HepG2 (cell line): Measurements from ENCODE around the gene SRCIN1. TPM values are rescaled to one million over a fixed set of nuclear protein-coding genes. Genes with fewer than 3 reads are reported as not detected.
A peak's percentile ranks its signal among the peaks of the same experiment; 100 is the strongest.

Source experiments
- FOSL2 ChIP-seq: sonication (generic); formaldehyde crosslinking; IDR thresholded peaks from 2 replicates; pipeline ENCODE4 v1.4.0; 2020; ENCODE audit warnings: missing genetic modification reagents
- NR2C2 ChIP-seq: sonication (generic); formaldehyde crosslinking; IDR thresholded peaks from 2 replicates; pipeline ENCODE4 v1.4.0; 2020; ENCODE audit warnings: missing genetic modification reagents, mild to moderate bottlenecking, moderate library complexity, borderline replicate concordance
- SOX5 ChIP-seq: IDR thresholded peaks from 2 replicates; pipeline ENCODE4 v1.6.1; 2016; ENCODE audit warnings: borderline replicate concordance
- SRSF9 ChIP-seq: fragments of 200-400 bp; formaldehyde crosslinking; IDR thresholded peaks from 2 replicates; pipeline ENCODE4 v1.6.1; 2018; ENCODE audit warnings: borderline replicate concordance, mild to moderate bottlenecking, low read depth, low read length; ENCODE audit not compliant: insufficient read depth, poor library complexity, severe bottlenecking
- ZBTB40 ChIP-seq, 2 experiments: fragments of 450-650 bp in 1 of 2; sonication (generic) in 1 of 2; formaldehyde crosslinking in 1 of 2; IDR thresholded peaks; 2 replicates each; pipeline versions ENCODE4 v1.6.1 to v1.8.0; 2016 to 2022; ENCODE audit warnings: antibody characterized with exemption in 1 of 2, mild to moderate bottlenecking in 1 of 2, missing genetic modification reagents in 1 of 2
- ZC3H4 ChIP-seq: sonication (generic); formaldehyde crosslinking; IDR thresholded peaks from 2 replicates; pipeline ENCODE4 v1.4.0; 2020; ENCODE audit warnings: missing genetic modification reagents, borderline replicate concordance
- ZNF451 ChIP-seq: sonication (generic); formaldehyde crosslinking; IDR thresholded peaks from 2 replicates; pipeline ENCODE4 v1.5.0; 2020; ENCODE audit warnings: mild to moderate bottlenecking, missing genetic modification reagents
- ZNF670 ChIP-seq: sonication (generic); formaldehyde crosslinking; IDR thresholded peaks from 2 replicates; pipeline ENCODE4 v1.8.0; 2022; ENCODE audit warnings: mild to moderate bottlenecking, missing genetic modification reagents, borderline replicate concordance
- ZNF674 ChIP-seq: sonication (generic); formaldehyde crosslinking; IDR thresholded peaks from 2 replicates; pipeline ENCODE4 v1.5.0; 2020; ENCODE audit warnings: low read depth, mild to moderate bottlenecking, missing genetic modification reagents
- ZNF768 ChIP-seq: sonication (generic); formaldehyde crosslinking; IDR thresholded peaks from 2 replicates; pipeline ENCODE4 v1.4.0; 2020; ENCODE audit warnings: missing genetic modification reagents
- polyA plus RNA-seq, 8 experiments: library from polyadenylated mRNA; depleted of rRNA in 3 of 8; stranded (reverse) in 7 of 8; unstranded in 1 of 8; fragments of >200 nt; fragmentation: Illumina TruSeq in 4 of 8; extraction: Trizol in 4 of 8; gene quantifications; 2 replicates each; pipeline versions ENCODE4 v1.2.1 to v1.2.3, GENCODE V29; 2011 to 2016; ENCODE audit warnings: low read depth in 4 of 8, missing spikeins in 1 of 8, mixed read lengths in 1 of 8; ENCODE audit not compliant: insufficient read depth in 1 of 8
- total RNA-seq, 5 experiments: library from RNA; depleted of rRNA; stranded (reverse); fragments of >200 nt; fragmentation: Illumina TruSeq; extraction: Trizol; gene quantifications; 2 replicates each; pipeline ENCODE4 v1.2.3, GENCODE V29; 2016; ENCODE audit warnings: low read depth in 1 of 5
- TF ChIP-seq, protein P1 (sequence below): sonication (generic); formaldehyde crosslinking; IDR thresholded peaks from 2 replicates; pipeline ENCODE4 v1.9.0; 2021; ENCODE audit warnings: missing genetic modification reagents, borderline replicate concordance
- TF ChIP-seq, protein P2 (sequence below): sonication (generic); formaldehyde crosslinking; conservative IDR thresholded peaks from 2 replicates; pipeline ENCODE4 v1.4.0; 2020; ENCODE audit warnings: mild to moderate bottlenecking, missing genetic modification reagents, moderate library complexity

SRCIN1 gene
- total and polyA plus RNA-seq, 2 of the 13 experiments (the other 11 are each of a cell fraction or from before 2014, with no cell fraction given), result 1.2 to 9.6 TPM

- TF ChIP-seq, protein P1, sequence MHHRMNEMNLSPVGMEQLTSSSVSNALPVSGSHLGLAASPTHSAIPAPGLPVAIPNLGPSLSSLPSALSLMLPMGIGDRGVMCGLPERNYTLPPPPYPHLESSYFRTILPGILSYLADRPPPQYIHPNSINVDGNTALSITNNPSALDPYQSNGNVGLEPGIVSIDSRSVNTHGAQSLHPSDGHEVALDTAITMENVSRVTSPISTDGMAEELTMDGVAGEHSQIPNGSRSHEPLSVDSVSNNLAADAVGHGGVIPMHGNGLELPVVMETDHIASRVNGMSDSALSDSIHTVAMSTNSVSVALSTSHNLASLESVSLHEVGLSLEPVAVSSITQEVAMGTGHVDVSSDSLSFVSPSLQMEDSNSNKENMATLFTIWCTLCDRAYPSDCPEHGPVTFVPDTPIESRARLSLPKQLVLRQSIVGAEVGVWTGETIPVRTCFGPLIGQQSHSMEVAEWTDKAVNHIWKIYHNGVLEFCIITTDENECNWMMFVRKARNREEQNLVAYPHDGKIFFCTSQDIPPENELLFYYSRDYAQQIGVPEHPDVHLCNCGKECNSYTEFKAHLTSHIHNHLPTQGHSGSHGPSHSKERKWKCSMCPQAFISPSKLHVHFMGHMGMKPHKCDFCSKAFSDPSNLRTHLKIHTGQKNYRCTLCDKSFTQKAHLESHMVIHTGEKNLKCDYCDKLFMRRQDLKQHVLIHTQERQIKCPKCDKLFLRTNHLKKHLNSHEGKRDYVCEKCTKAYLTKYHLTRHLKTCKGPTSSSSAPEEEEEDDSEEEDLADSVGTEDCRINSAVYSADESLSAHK, result 0 out of 2 replicates have a peak, but pooled peaks have one; percentile 41
- TF ChIP-seq ZNF670 (CRISPR knock-in tag), result peak; percentile 90
- TF ChIP-seq, protein P2, sequence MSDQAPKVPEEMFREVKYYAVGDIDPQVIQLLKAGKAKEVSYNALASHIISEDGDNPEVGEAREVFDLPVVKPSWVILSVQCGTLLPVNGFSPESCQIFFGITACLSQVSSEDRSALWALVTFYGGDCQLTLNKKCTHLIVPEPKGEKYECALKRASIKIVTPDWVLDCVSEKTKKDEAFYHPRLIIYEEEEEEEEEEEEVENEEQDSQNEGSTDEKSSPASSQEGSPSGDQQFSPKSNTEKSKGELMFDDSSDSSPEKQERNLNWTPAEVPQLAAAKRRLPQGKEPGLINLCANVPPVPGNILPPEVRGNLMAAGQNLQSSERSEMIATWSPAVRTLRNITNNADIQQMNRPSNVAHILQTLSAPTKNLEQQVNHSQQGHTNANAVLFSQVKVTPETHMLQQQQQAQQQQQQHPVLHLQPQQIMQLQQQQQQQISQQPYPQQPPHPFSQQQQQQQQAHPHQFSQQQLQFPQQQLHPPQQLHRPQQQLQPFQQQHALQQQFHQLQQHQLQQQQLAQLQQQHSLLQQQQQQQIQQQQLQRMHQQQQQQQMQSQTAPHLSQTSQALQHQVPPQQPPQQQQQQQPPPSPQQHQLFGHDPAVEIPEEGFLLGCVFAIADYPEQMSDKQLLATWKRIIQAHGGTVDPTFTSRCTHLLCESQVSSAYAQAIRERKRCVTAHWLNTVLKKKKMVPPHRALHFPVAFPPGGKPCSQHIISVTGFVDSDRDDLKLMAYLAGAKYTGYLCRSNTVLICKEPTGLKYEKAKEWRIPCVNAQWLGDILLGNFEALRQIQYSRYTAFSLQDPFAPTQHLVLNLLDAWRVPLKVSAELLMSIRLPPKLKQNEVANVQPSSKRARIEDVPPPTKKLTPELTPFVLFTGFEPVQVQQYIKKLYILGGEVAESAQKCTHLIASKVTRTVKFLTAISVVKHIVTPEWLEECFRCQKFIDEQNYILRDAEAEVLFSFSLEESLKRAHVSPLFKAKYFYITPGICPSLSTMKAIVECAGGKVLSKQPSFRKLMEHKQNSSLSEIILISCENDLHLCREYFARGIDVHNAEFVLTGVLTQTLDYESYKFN, result peak; percentile 42
- no peak for TF ChIP-seq SRSF9
- TF ChIP-seq NR2C2 (CRISPR knock-in tag), result peak; percentile 80
- peak; percentile 37; the same call in 1 of the 2 replicates for TF ChIP-seq SOX5 (CRISPR knock-in tag)
- TF ChIP-seq ZNF768 (CRISPR knock-in tag), result peak; percentile 89
- TF ChIP-seq FOSL2, result no peak; the same call in 1 of the 2 replicates
- no peak for TF ChIP-seq ZNF674
- 0 out of 2 replicates have a peak, but pooled peaks have one; percentile 20 for TF ChIP-seq ZNF451
- no peak for TF ChIP-seq ZBTB40 (IDR thresholded peaks at IDR 0.05)
- TF ChIP-seq ZBTB40 (CRISPR knock-in tag; IDR thresholded peaks at IDR 0.05), result peak; percentile 48; the same call in 1 of the 2 replicates
- TF ChIP-seq ZC3H4 (CRISPR knock-in tag), result peak; percentile 73; the same call in 1 of the 2 replicates
Observed at GRCh38 chr17:38605841-38606645, at the start of gene SRCIN1 (continued).
